ENCODE results near the gene PRKCA. TPM values are rescaled to one million over a fixed set of nuclear protein-coding genes. Genes with fewer than 3 reads are reported as not detected.

The PRKCA gene
- total RNA-seq, 1 donor from 2014 or later = 14.9 TPM

GRCh38 chr17:66784621-66785364 lies 482.4 kb downstream of the PRKCA start:
- no peak for DNase-seq (ENCODE audit: low spot score)

DNA sequence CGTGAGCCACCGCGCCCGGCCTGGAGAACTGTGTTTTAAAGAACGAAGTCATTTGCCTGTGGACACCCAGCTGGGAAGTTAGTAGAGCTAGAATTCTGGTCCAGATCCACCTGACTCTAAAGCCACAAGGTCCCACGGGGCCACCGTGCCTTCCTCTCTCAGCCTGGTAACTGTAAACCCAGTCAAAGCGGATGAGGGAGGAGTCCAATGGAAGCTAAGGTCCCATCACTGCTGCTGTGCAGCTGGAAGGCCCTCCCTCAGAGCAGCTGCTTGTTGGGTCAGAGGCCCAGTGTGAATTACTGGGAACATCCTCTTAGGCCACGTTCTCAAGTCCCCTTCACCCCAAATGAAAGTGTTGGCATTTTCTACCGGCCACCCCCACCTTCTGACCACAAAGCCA lies 483.7 kb downstream of the PRKCA start:
- no peak for DNase-seq (ENCODE audit: low spot score)

- no peak for DNase-seq (ENCODE audit: low spot score)
Measured at GRCh38 chr17:66787914-66788313, 485.5 kb downstream of the PRKCA start.

DNA sequence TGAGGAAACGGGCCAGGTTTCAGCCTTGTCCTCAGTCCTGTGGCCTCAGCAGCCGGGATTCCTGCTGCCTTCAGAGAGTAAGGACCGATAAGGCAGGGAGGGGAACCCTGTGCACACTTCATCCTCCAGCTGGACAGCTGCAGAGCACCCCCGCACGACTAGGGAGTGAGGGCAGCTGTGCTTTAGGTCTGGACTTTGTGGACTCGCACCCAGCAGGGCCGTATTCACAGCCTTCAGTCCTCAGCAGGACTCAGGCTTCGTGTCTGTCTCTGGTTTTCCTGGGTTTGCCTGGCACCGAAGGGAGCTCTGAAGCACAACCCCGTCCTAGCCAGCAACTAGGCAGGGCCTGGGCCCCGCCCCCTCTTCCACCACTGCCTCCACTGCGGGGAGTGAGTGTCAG lies 486.7 kb downstream of the PRKCA start:
- no peak for DNase-seq (ENCODE audit: low spot score)

DNA sequence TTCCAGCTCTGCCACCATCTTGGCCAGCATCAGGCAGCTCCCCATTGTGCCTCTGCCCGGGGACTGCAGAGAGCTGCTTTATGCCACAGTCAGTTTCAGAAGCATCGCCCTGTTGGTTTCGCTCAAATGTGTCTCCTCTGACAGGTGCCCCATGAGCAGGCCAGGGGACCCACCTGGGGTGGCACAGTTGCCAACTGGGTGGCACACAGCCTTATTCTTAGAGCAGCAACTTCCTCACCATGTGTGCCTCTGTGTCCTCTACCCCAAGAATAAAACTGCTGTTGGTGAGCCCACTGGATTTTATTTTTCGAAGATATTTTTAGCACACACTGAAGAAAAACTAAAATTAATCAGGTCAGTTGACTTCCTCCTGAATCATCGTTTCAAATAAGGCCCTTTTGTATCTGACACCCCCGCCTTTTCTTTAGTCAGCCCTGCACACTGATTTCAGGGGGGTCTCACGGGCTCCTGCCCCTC lies 487.6 kb downstream of the PRKCA start:
- no peak for DNase-seq (ENCODE audit: low spot score)

- no peak for DNase-seq (ENCODE audit: low spot score)
Measured at GRCh38 chr17:66790501-66791061, 488.2 kb downstream of the PRKCA start.

GRCh38 chr17:66791347-66791746 lies 488.9 kb downstream of the PRKCA start:
- no peak for DNase-seq (ENCODE audit: low spot score)

- no peak for DNase-seq (ENCODE audit: low spot score)
Measured at GRCh38 chr17:66793814-66794213, 491.4 kb downstream of the PRKCA start.

GRCh38 chr17:66795486-66795885 lies 493.1 kb downstream of the PRKCA start:
- DNase-seq (ENCODE audit: low spot score) = no peak

DNA sequence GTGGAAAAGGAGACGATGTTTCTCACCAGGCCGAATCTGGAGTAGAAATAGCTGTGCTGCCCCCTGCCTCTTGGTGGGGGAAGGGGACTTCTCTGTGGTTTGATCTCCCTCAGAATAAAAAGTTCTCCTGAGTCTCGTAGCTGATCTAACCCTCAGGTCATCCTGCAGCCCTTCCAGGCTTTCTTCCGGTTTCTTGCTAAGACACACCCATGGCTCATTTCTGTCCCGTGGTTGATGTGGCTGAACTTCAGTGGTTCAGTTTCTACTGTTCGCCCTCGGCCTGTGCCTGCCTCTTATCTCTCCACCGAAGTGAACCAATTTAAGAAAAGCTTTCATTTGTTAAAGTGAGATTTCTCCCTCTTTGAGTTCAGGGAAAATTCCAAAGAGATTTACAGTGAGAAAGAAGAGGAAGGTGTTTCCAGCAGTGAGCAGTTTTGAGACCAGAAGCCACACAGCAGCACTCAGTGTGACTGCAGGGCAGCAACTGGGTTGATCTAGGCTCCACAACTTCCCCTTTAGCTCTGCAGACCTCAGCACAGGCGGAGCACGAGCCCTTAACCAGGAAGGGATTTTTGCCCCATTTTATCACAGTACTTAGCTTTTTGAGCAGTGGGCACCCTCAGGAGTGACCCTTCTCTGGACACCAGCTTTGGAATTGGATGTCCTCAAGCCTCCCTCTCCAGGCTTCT lies 497.6 kb downstream of the PRKCA start:
- DNase-seq (ENCODE audit: low spot score) = no peak

DNA sequence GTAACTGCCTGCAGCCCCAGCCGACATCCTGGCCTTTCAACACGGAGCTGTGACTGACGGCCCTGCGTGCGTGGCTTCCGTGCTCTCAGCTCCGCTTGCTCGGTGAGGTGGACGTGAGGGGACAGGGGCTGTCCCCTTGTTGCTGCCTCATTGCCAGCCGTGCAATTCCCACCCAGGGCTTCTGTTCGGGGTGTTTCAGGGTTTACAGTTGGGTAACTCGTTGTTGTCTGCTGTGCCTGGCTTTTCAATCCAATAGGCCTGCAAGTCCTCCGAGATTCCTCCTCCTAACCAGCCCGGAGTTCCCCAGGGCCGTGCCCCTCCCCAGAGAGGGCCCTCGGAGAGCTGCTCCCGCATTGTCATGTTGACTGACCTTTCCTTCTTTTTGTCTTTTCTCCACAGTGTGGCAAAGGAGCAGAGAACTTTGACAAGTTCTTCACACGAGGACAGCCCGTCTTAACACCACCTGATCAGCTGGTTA lies 501.1 kb downstream of the PRKCA start:
- DNase-seq (ENCODE audit: low spot score) = no peak

DNA sequence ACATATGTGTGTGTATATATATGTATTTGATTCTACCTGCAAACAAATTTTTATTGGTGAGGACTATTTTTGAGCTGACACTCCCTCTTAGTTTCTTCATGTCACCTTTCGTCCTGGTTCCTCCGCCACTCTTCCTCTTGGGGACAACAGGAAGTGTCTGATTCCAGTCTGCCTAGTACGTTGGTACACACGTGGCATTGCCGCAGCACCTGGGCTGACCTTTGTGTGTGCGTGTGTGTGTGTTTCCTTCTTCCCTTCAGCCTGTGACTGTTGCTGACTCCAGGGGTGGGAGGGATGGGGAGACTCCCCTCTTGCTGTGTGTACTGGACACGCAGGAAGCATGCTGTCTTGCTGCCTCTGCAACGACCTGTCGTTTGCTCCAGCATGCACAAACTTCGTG lies 503.2 kb downstream of the PRKCA start:
- no peak for DNase-seq (ENCODE audit: low spot score)

DNA sequence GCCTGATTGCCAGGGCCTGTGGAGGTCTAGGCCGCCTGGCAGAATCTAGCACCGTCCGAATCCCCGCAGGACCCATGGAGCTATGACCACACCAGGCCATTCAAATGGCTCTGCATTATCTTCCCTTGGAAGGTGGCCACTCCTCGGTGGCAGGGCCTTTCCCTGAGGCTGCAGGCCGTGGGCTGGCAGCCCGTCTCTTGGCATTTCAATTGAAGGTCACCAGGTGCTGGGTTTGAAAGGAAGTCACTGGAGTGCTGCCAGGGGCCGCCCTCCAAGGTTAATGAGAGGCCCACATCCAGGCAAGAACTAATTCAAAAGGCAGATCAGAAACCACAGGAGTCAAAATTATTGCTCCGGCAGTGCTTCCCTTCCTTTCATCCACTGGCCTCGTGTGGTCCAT lies 504.8 kb downstream of the PRKCA start:
- DNase-seq (ENCODE audit: low spot score) = peak; percentile 53

DNA sequence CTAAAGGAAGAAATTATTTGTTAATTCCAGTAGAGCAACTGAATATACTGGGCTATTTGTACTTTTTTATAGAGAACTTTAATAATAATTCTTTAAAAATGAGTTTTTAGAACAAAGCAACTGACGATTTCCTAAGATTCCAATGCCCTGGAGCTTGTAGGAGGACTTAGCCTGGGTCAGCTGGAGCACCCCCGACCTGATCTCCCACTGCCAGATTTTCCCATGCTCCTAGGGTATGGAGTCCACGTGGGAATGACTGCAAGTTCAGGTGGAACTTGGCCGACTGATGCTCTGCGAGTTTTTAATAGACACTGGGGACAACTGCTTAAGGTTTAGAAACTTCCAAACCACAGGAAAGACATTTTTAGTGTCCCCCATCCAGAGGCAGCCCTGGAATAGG lies 507.0 kb downstream of the PRKCA start:
- no peak for DNase-seq (ENCODE audit: low spot score)

DNA sequence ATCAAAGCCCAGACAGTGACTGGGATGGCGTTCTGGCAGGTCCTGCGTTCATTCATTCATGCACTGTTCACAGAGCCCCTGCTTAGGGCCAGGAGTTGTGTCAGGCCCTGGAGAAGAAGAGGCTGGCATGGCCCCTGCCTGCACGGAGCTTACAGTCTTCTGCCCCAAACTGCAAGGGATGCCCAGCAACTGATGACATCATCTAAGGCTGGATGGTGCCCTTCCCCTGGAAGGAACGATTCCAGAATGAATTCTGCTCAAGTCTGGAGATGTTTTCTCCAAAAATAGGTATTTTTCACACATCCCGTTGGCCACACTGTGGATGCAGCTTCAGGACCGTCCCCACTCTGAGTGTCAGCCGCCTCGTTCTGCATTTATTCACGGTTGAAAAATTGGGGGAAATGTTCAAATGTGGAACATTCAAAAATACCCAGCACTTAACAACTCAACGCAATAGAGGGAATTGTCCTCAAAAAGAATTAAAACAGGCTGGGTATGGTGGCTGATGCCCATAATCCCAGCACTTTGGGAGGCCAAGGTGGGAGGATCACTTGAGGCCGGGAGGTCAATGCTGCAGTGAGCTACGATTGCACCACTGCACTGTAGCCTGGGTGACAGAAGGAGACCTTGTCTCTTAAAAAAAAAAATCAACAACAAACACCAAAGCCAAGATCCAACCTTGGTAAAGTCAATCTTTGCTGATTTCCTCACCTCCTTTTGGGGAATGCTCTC lies 508.7 kb downstream of the PRKCA start:
- no peak for DNase-seq (ENCODE audit: low spot score)

DNA sequence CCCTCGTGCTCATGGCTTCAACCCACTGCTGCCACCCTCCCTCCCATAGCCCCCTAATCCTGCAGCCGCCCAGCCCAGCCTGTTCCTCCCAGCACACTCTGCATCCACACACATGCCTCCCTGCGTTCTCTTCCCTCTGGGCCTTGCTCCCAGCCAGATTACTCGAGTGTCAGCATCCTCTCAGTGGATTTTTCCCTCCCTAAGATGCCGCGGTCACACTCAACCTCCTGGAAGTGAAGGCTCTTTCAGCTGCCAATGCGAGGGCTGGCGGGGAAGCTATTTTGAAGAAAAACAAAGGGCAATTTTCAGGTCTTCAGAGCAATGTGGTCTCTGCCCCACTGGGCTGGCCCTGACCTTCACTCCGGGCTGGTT lies 509.3 kb downstream of the PRKCA start:
- no peak for DNase-seq (ENCODE audit: low spot score)

- peak; percentile 79 for DNase-seq (ENCODE audit: low spot score)
Measured at GRCh38 chr17:66812571-66812970, 510.2 kb downstream of the PRKCA start.

DNA sequence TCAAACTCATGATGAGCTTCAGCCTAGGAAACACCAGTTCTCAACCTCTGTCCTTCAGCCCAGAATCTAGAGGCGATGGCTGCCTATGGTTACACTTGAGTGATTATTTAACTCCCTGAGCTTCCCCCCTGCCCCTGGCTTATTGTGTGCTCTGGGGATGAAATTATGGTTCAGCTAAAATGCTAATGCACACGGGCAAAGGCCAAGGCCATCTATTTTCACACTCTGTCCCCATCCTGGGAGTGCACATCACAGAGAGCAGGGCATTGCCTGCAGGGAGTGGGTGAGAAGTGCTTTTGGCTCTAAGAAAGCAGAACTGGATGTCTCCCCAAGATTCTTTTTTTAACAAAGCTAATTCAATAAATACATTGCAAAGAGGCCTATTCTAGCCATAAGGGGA lies 510.9 kb downstream of the PRKCA start:
- peak; percentile 2 for DNase-seq (ENCODE audit: low spot score)

DNA sequence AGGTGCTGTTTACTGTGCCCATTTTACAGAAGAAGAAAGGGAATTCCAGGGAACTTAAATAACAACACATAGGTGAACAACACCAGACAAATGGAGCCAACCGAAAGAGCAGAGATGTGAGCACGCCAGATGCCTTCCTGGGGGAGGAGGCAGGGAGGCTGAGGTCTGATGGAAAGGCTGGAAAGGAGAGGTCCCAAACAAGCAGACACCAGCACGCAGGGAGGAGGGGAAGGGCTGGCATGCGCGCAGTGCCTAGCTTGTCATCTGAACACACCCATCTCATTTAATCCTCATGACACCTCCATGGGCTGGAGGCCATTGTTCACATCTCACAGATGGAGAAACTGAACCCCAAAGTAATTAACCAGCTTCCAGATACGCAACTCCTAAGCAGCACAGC lies 511.6 kb downstream of the PRKCA start:
- DNase-seq (ENCODE audit: low spot score) = peak; percentile 33

- DNase-seq (ENCODE audit: low spot score) = peak; percentile 45
Measured at GRCh38 chr17:66814570-66814969, 512.2 kb downstream of the PRKCA start.

GRCh38 chr17:66817750-66818149 lies 515.3 kb downstream of the PRKCA start:
- DNase-seq (ENCODE audit: low spot score) = no peak

- no peak for DNase-seq (ENCODE audit: low spot score)
Measured at GRCh38 chr17:66819466-66819865, 517.1 kb downstream of the PRKCA start.

All from mesenteric fat pad (tissue), 1 donor.